GM18511 (cell line): ENCODE data around the gene CFAP69.
A peak's percentile ranks its signal among the peaks of the same experiment; 100 is the strongest.
"Not testable (repeated sequence)": the region's sequence is repeated elsewhere in the genome, so short reads cannot be mapped to it uniquely, and the experiment has no call there.

Experiments used
- ATAC-seq: cut with Tn5 transposase; IDR thresholded peaks from one replicate; pipeline ENCODE4 v1.9.1; 2021; ENCODE audit warnings: mild to moderate bottlenecking, moderate library complexity; ENCODE audit not compliant: unreplicated experiment

The CFAP69 gene

DNA sequence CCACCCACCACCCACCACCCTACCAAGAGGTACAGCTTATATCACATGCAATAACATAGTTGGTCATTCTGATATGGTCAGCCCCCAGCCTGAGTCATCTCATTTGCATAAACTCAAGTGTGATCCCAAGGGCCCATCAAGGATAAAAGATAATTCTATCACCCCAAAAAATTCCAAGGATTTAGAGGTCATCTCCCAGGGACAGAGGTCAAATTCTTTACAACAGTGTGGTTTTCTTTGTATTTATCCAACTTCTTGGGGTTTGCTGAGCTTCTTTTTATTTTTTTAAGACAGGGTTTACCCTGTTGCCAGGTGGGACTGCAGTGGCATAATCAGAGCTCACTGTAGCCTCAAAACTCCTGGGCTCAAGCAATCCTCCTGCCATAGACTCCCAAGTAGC, 92.1 kb downstream of the CFAP69 start:
- ATAC-seq, result no peak

GRCh38 chr7:90345016-90345415, 100.0 kb downstream of the CFAP69 start:
- no peak for ATAC-seq

GRCh38 chr7:90345595-90346335, 100.8 kb downstream of the CFAP69 start:
- peak; percentile 32 for ATAC-seq

GRCh38 chr7:90346336-90347125, 101.6 kb downstream of the CFAP69 start, which contains the start of gene GTPBP10:
Gene GTPBP10, plus strand, starts transcription at chr7:90346716. Its CDS starts 26 bp downstream, at chr7:90346742.
- peak; percentile 96 for ATAC-seq

- no peak for ATAC-seq
These were observed 102.8 kb downstream of the CFAP69 start for GRCh38 chr7:90347759-90348158.

GRCh38 chr7:90349305-90349704, 104.3 kb downstream of the CFAP69 start:
- no peak for ATAC-seq

- ATAC-seq, result not testable (repeated sequence)
These were observed 105.1 kb downstream of the CFAP69 start for GRCh38 chr7:90350032-90350431.

DNA sequence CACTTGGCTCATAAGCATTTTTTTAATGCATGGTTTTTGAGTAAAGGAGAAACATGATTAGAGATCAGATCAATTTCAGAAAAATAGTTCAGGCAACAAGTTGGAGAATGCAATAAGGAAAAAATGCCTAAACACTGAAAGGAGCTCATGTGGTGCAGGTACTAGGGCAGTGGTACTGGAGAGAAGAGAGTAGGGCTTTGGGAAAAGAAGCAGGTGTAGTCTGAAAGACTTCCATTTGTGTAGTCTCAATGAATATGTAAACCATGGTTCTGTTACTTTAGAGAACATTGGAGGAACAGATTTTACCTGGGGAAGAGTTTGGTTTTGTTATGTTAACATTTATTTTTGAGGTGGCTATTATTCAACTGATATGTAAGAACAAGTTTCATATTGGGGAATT, 107.0 kb downstream of the CFAP69 start:
- no peak for ATAC-seq
